ENCODE data around the gene SLC25A4. TPM values are rescaled to one million over a fixed set of nuclear protein-coding genes. Genes with fewer than 3 reads are reported as not detected.
A peak's percentile ranks its signal among the peaks of the same experiment; 100 is the strongest.

The SLC25A4 gene
- total and polyA plus RNA-seq, 2 of the 13 experiments (the other 11 are each of a cell fraction or from before 2014, with no cell fraction given) = 30.3 to 42.1 TPM

GRCh38 chr4:185142912-185143600, at the start of gene SLC25A4 (continued):
- TF ChIP-seq ZNF260 (CRISPR knock-in tag; IDR thresholded peaks at IDR 0.05; ENCODE audit: borderline replicate concordance, low read depth) = no peak
- no peak for TF ChIP-seq NONO (IDR thresholded peaks at IDR 0.05)
- TF ChIP-seq NONO (CRISPR knock-in tag; conservative IDR thresholded peaks at IDR 0.05) = peak; percentile 78
- TF ChIP-seq SALL1 (CRISPR knock-in tag; IDR thresholded peaks at IDR 0.05) = peak; percentile 79
- no peak for TF ChIP-seq SP1 (IDR thresholded peaks at IDR 0.05)
- peak; percentile 60 for TF ChIP-seq SP1 (CRISPR knock-in tag; IDR thresholded peaks at IDR 0.05)
- TF ChIP-seq SIX4 (CRISPR knock-in tag; IDR thresholded peaks at IDR 0.05) = no peak
- TF ChIP-seq FLYWCH1 (CRISPR knock-in tag; IDR thresholded peaks at IDR 0.05) = no peak
- TF ChIP-seq SOX13 (IDR thresholded peaks at IDR 0.05) = no peak
- TF ChIP-seq SOX13 (CRISPR knock-in tag; conservative IDR thresholded peaks at IDR 0.05 in 1 of 2, IDR thresholded peaks at IDR 0.05 in 1 of 2) = peak in 1 of 2 experiments; percentile 42; a peak in 1 of 4 replicates
- peak; percentile 39; the same call in 1 of the 2 replicates for TF ChIP-seq GABPA (IDR thresholded peaks at IDR 0.05; ENCODE audit: low read depth, low read length)
- TF ChIP-seq GABPA (CRISPR knock-in tag; IDR thresholded peaks at IDR 0.05; ENCODE audit: low read depth) = peak; percentile 48; the same call in 1 of the 2 replicates
- peak; percentile 49; the same call in 1 of the 2 replicates for TF ChIP-seq FOXP4 (CRISPR knock-in tag; IDR thresholded peaks at IDR 0.05)
- no peak for TF ChIP-seq ZFP36 (IDR thresholded peaks at IDR 0.05; ENCODE audit: borderline replicate concordance, low read depth, low read length, partially characterized antibody)
- peak; percentile 38; the same call in 1 of the 2 replicates for TF ChIP-seq MIXL1 (CRISPR knock-in tag; IDR thresholded peaks at IDR 0.05)
- peak; percentile 38; the same call in 1 of the 2 replicates for TF ChIP-seq ZNF329 (CRISPR knock-in tag; IDR thresholded peaks at IDR 0.05; ENCODE audit: low read depth)
- TF ChIP-seq TCF7 (IDR thresholded peaks at IDR 0.05; ENCODE audit: low read depth) = no peak
- TF ChIP-seq ZIK1 (CRISPR knock-in tag; IDR thresholded peaks at IDR 0.05; ENCODE audit: borderline replicate concordance, low read depth) = 0 out of 2 replicates have a peak, but pooled peaks have one; percentile 65
- TF ChIP-seq SYNCRIP (IDR thresholded peaks at IDR 0.05; ENCODE audit: insufficient read depth, low read depth, low read length) = no peak
- peak; percentile 12 for TF ChIP-seq RAD21 (CRISPR knock-in tag; IDR thresholded peaks at IDR 0.05)
- TF ChIP-seq CCDC6 (CRISPR knock-in tag; IDR thresholded peaks at IDR 0.05) = peak; percentile 56
- TF ChIP-seq ZEB1 (IDR thresholded peaks at IDR 0.05; ENCODE audit: insufficient replicate concordance, low read depth) = no peak
- TF ChIP-seq MBD4 (IDR thresholded peaks at IDR 0.05; ENCODE audit: borderline replicate concordance, low read length) = no peak
- TF ChIP-seq ZNF205 (CRISPR knock-in tag; IDR thresholded peaks at IDR 0.05) = peak; percentile 35; the same call in 1 of the 2 replicates
- TF ChIP-seq HIVEP1 (CRISPR knock-in tag; IDR thresholded peaks at IDR 0.05) = 0 out of 2 replicates have a peak, but pooled peaks have one; percentile 26
- TF ChIP-seq POLR2AphosphoS2 (IDR thresholded peaks at IDR 0.05; ENCODE audit: low read depth, low read length) = peak; percentile 89; the same call in 1 of the 2 replicates
- TF ChIP-seq ZSCAN20 (CRISPR knock-in tag; IDR thresholded peaks at IDR 0.05; ENCODE audit: borderline replicate concordance) = no peak; the same call in 1 of the 2 replicates
- TF ChIP-seq ZNF556 (CRISPR knock-in tag; IDR thresholded peaks at IDR 0.05; ENCODE audit: borderline replicate concordance) = peak; percentile 85; the same call in 1 of the 2 replicates
- TF ChIP-seq KAT7 (CRISPR knock-in tag; IDR thresholded peaks at IDR 0.05; ENCODE audit: borderline replicate concordance) = peak; percentile 55; the same call in 1 of the 2 replicates
- TF ChIP-seq SMAD1 (CRISPR knock-in tag; IDR thresholded peaks at IDR 0.05; ENCODE audit: borderline replicate concordance, low read depth) = peak; percentile 45; the same call in 1 of the 2 replicates
